Umbilical cord (tissue), 2 donors: ENCODE data around the gene KMT5B. TPM values are rescaled to one million over a fixed set of nuclear protein-coding genes. Genes with fewer than 3 reads are reported as not detected.

Experiments used
- DNase-seq: peaks from one replicate; pipeline ENCODE4 v3.0.0-alpha.2; 2015; ENCODE audit warnings: low spot score
- total RNA-seq: library from RNA; depleted of rRNA; stranded (reverse); fragments of >200 nt; gene quantifications from one replicate; pipeline ENCODE4 v1.2.3, GENCODE V29; 2014; ENCODE audit warnings: low replicate concordance; ENCODE audit not compliant: insufficient read depth

The KMT5B gene
- total RNA-seq, 1 donor from 2014 or later, result 54.2 TPM

GRCh38 chr11:68186061-68186460 is 27.0 kb downstream of the KMT5B start:
- no peak for DNase-seq

- DNase-seq, result no peak
Observed at GRCh38 chr11:68181719-68182451, 31.2 kb downstream of the KMT5B start.

- no peak for DNase-seq
Observed at GRCh38 chr11:68179847-68180246, 33.2 kb downstream of the KMT5B start.

- no peak for DNase-seq
Observed at GRCh38 chr11:68177877-68178276, 35.2 kb downstream of the KMT5B start.

- DNase-seq, result no peak
Observed at GRCh38 chr11:68173926-68174325, 39.2 kb downstream of the KMT5B start.

- DNase-seq, result no peak
Observed at GRCh38 chr11:68169442-68169841, 43.7 kb downstream of the KMT5B start.

- DNase-seq, result no peak
Observed at GRCh38 chr11:68168694-68169093, 44.4 kb downstream of the KMT5B start.

- no peak for DNase-seq
Observed at GRCh38 chr11:68167474-68167873, 45.6 kb downstream of the KMT5B start.

GRCh38 chr11:68166969-68167368 is 46.1 kb downstream of the KMT5B start:
- no peak for DNase-seq

GRCh38 chr11:68165601-68166000 is 47.5 kb downstream of the KMT5B start:
- DNase-seq, result no peak

GRCh38 chr11:68164437-68164836 is 48.7 kb downstream of the KMT5B start:
- DNase-seq, result no peak

- peak; percentile 17 for DNase-seq
Observed at GRCh38 chr11:68163691-68164090, 49.4 kb downstream of the KMT5B start.

GRCh38 chr11:68160100-68160695 is 52.9 kb downstream of the KMT5B start:
- no peak for DNase-seq

GRCh38 chr11:68159665-68160064 is 53.4 kb downstream of the KMT5B start:
- DNase-seq, result no peak

GRCh38 chr11:68159161-68159560 is 53.9 kb downstream of the KMT5B start:
- DNase-seq, result no peak

- DNase-seq, result no peak
Observed at GRCh38 chr11:68158580-68158979, 54.5 kb downstream of the KMT5B start.

GRCh38 chr11:68153742-68154141 is 59.4 kb downstream of the KMT5B start:
- DNase-seq, result no peak

GRCh38 chr11:68150037-68150436 is 63.1 kb downstream of the KMT5B start:
- DNase-seq, result no peak

GRCh38 chr11:68149417-68149816 is 63.7 kb downstream of the KMT5B start:
- no peak for DNase-seq

- DNase-seq, result no peak
Observed at GRCh38 chr11:68148879-68149278, 64.2 kb downstream of the KMT5B start.

- no peak for DNase-seq
Observed at GRCh38 chr11:68148071-68148805, 64.9 kb downstream of the KMT5B start.

- peak; percentile 27 for DNase-seq
Observed at GRCh38 chr11:68146704-68147474, 66.2 kb downstream of the KMT5B start.
